WI38 (cell line): Measurements from ENCODE around the gene TAT.
"Not testable (repeated sequence)": the region's sequence is repeated elsewhere in the genome, so short reads cannot be mapped to it uniquely, and the experiment has no call there.

Experiments
- H3K4me3 ChIP-seq: 2 replicates; pipeline ENCODE4 v1.5.1; 2011; ENCODE audit warnings: low read depth, mild to moderate bottlenecking, control low read depth, low read length
- TF ChIP-seq, protein P1 (sequence below): IDR thresholded peaks from 2 replicates; pipeline ENCODE4 v1.5.1; 2012; ENCODE audit warnings: low read depth, mild to moderate bottlenecking, control low read depth, low read length

Gene TAT

GRCh38 chr16:71593048-71593999 lies 16.4 kb upstream of the TAT start:
- TF ChIP-seq, protein P1, sequence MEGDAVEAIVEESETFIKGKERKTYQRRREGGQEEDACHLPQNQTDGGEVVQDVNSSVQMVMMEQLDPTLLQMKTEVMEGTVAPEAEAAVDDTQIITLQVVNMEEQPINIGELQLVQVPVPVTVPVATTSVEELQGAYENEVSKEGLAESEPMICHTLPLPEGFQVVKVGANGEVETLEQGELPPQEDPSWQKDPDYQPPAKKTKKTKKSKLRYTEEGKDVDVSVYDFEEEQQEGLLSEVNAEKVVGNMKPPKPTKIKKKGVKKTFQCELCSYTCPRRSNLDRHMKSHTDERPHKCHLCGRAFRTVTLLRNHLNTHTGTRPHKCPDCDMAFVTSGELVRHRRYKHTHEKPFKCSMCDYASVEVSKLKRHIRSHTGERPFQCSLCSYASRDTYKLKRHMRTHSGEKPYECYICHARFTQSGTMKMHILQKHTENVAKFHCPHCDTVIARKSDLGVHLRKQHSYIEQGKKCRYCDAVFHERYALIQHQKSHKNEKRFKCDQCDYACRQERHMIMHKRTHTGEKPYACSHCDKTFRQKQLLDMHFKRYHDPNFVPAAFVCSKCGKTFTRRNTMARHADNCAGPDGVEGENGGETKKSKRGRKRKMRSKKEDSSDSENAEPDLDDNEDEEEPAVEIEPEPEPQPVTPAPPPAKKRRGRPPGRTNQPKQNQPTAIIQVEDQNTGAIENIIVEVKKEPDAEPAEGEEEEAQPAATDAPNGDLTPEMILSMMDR, result no peak
- no peak overlapping the region for H3K4me3 ChIP-seq

GRCh38 chr16:71591917-71592316 lies 15.0 kb upstream of the TAT start:
- TF ChIP-seq, protein P1, result no peak
- no peak overlapping the region for H3K4me3 ChIP-seq

DNA sequence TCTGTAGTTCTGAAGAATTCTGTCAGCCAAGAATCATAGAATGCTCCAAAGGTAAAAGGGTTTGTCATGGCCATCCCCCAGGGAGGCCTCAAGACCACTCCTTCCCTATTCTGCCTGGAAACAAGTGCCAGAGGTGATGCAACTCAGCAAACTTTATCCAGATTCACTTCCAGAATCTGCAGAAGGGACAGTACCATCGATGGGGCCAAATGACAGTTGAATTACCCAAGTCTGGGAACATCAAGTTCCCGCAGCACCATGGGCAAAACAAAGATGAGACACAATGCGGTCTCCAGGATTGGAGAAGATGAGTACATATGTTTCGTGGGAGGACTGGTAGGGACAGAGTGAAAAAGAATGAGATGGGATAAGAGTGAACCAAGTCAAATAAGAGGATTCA lies 13.7 kb upstream of the TAT start:
- TF ChIP-seq, protein P1, result no peak
- H3K4me3 ChIP-seq, result no peak overlapping the region

GRCh38 chr16:71590071-71590470 lies 13.2 kb upstream of the TAT start:
- not testable (repeated sequence) for H3K4me3 ChIP-seq

- H3K4me3 ChIP-seq, result not testable (repeated sequence)
Observed at GRCh38 chr16:71589334-71589733, 12.4 kb upstream of the TAT start.

- no peak overlapping the region for H3K4me3 ChIP-seq
- TF ChIP-seq, protein P1, result no peak
Observed at GRCh38 chr16:71585318-71585703, 8.4 kb upstream of the TAT start.

- no peak overlapping the region for H3K4me3 ChIP-seq
- TF ChIP-seq, protein P1, result no peak
Observed at GRCh38 chr16:71584543-71585317, 7.8 kb upstream of the TAT start.

GRCh38 chr16:71582553-71582848 lies 5.6 kb upstream of the TAT start:
- not testable (repeated sequence) for H3K4me3 ChIP-seq
